Suprapubic skin (tissue), 4 donors: Measurements from ENCODE around the gene ASXL3. TPM values are rescaled to one million over a fixed set of nuclear protein-coding genes. Genes with fewer than 3 reads are reported as not detected.

Experiments used
- DNase-seq, 2 donors: peaks; one replicate each; pipeline ENCODE4 v3.0.0-alpha.2; 2019; ENCODE audit warnings: low spot score in 2 of 2
- H3K27ac ChIP-seq: fragments of 200-600 bp; sonication (generic); one replicate; pipeline ENCODE4 v1.5.1; 2019
- H3K27me3 ChIP-seq: fragments of 200-600 bp; sonication (generic); one replicate; pipeline ENCODE4 v1.5.1; 2019
- H3K36me3 ChIP-seq: fragments of 200-600 bp; sonication (generic); one replicate; pipeline ENCODE4 v1.5.1; 2019
- H3K4me1 ChIP-seq: fragments of 200-600 bp; sonication (generic); one replicate; pipeline ENCODE4 v1.5.1; 2019
- H3K4me3 ChIP-seq: fragments of 200-600 bp; sonication (generic); one replicate; pipeline ENCODE4 v1.5.1; 2019; ENCODE audit warnings: mild to moderate bottlenecking
- H3K9me3 ChIP-seq: fragments of 200-600 bp; sonication (generic); one replicate; pipeline ENCODE4 v1.5.1; 2019
- CTCF ChIP-seq, 2 donors: fragments of 200-600 bp in 1 of 2; fragments of 450-650 bp in 1 of 2; sonication (generic) in 1 of 2; IDR thresholded peaks; one replicate each; pipeline ENCODE4 v1.5.1; 2016 to 2019; ENCODE audit warnings: antibody characterized with exemption in 2 of 2, mild to moderate bottlenecking in 1 of 2, moderate library complexity in 1 of 2
- EP300 ChIP-seq: sonication (generic); formaldehyde crosslinking; IDR thresholded peaks from one replicate; pipeline ENCODE4 v1.6.1; 2017; ENCODE audit warnings: antibody characterized with exemption
- POLR2A ChIP-seq, 2 donors: fragments of 450-650 bp; IDR thresholded peaks; one replicate each; pipeline ENCODE4 v1.6.1; 2017; ENCODE audit warnings: antibody characterized with exemption in 2 of 2, mild to moderate bottlenecking in 2 of 2, moderate library complexity in 2 of 2
- POLR2AphosphoS5 ChIP-seq, 3 donors: sonication (generic); formaldehyde crosslinking; IDR thresholded peaks; one replicate each; pipeline ENCODE4 v1.6.1; 2017; ENCODE audit warnings: antibody characterized with exemption in 3 of 3
- WGBS: methylation state at CpG from one replicate; pipeline ENCODE4 v1.1.5; 2018; 5-methylcytosine and 5-hydroxymethylcytosine counted together
- total RNA-seq, 4 donors: library from RNA; depleted of rRNA; stranded (reverse); fragments of >200 nt; gene quantifications; one replicate each; pipeline ENCODE4 v1.1.0, GENCODE V29; 2016

Gene ASXL3
- total RNA-seq, 4 donors from 2014 or later: 0.10 to 2.0 (median 0.70) TPM

DNA sequence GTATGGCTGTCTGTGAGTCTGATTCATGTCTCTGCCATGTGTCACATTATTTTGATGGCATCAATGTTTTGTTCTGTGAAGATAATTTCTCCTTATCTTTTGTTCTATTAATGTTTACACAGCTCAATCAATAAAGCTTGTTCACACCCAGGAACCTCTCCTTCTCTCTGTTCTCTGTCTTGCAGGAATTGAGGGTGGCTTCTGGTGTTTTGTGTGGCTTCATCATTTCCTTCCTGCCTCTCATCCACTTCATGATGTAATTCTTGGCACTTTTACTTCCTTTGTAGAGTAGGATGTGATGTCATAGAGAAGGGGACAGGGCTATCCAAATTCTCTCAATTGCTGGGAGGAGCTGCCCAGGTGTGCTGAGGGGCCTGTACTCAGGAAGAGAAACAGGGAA, 27.2 kb downstream of the ASXL3 start:
- no peak for TF ChIP-seq EP300
- no peak for TF ChIP-seq CTCF (IDR thresholded peaks at IDR 0.05)
- no peak for TF ChIP-seq POLR2AphosphoS5 (IDR thresholded peaks at IDR 0.05)
- TF ChIP-seq POLR2A (IDR thresholded peaks at IDR 0.05): no peak
- no peaks in the 10 kb centered on the region for H3K4me1 ChIP-seq
- no peaks in the 10 kb centered on the region for H3K9me3 ChIP-seq
- no peak overlapping the region for H3K27ac ChIP-seq
- no peak for DNase-seq
- no peaks in the 10 kb centered on the region for H3K36me3 ChIP-seq
- H3K4me3 ChIP-seq: no peak overlapping the region
- no peaks in the 10 kb centered on the region for H3K27me3 ChIP-seq

DNA sequence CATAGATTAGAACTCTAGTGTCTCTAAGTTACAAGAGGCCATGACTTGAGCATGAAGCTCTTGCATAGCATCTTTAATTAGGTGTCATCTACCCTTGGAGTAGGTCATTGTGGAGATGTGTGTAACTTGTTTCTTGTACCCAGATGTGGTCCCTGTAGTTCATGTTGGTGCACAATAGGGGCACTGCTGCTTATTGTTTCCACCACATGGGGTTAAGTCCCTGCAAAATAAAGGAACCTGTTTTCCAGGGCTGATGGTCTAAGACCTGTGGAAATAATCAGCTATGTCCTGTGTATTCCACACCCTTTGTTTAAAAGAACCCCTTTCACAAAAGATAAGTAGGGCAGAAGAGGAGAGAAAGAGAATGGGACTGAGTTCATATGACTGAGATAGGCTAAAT, 28.6 kb downstream of the ASXL3 start:
- H3K36me3 ChIP-seq: no peaks in the 10 kb centered on the region
- H3K27ac ChIP-seq: no peak overlapping the region
- H3K9me3 ChIP-seq: no peaks in the 10 kb centered on the region
- H3K4me1 ChIP-seq: no peaks in the 10 kb centered on the region
- no peak for DNase-seq
- no peak overlapping the region for H3K4me3 ChIP-seq
- TF ChIP-seq POLR2A (IDR thresholded peaks at IDR 0.05) (no peak), CTCF (IDR thresholded peaks at IDR 0.05) (no peak), EP300 (no peak), POLR2AphosphoS5 (IDR thresholded peaks at IDR 0.05) (no peak)
- H3K27me3 ChIP-seq: no peaks in the 10 kb centered on the region

- no peaks in the 10 kb centered on the region for H3K27me3 ChIP-seq
- H3K4me1 ChIP-seq: no peaks in the 10 kb centered on the region
- no peaks in the 10 kb centered on the region for H3K36me3 ChIP-seq
- WGBS: 73% methylated on average over 3 of the region's 3 CpGs
- DNase-seq: no peak
- H3K9me3 ChIP-seq: no peaks in the 10 kb centered on the region
- no peak for TF ChIP-seq EP300
- no peak for TF ChIP-seq POLR2AphosphoS5 (IDR thresholded peaks at IDR 0.05)
- no peak for TF ChIP-seq POLR2A (IDR thresholded peaks at IDR 0.05)
- no peak for TF ChIP-seq CTCF (IDR thresholded peaks at IDR 0.05)
- no peak overlapping the region for H3K27ac ChIP-seq
- no peak overlapping the region for H3K4me3 ChIP-seq
Measured at GRCh38 chr18:33611525-33612135, 33.6 kb downstream of the ASXL3 start.

GRCh38 chr18:33612632-33613031, 34.6 kb downstream of the ASXL3 start:
- DNase-seq: no peak

GRCh38 chr18:33616556-33616955, 38.5 kb downstream of the ASXL3 start:
- Histone ChIP-seq H3K9me3 (no peaks in the 10 kb centered on the region), H3K4me3 (no peak overlapping the region), H3K27ac (no peak overlapping the region), H3K4me1 (no peaks in the 10 kb centered on the region), H3K27me3 (no peaks in the 10 kb centered on the region), H3K36me3 (no peaks in the 10 kb centered on the region)
- WGBS: 73% methylated on average over 3 of the region's 3 CpGs
- TF ChIP-seq CTCF (IDR thresholded peaks at IDR 0.05): no peak
- no peak for TF ChIP-seq EP300
- TF ChIP-seq POLR2A (IDR thresholded peaks at IDR 0.05): no peak
- no peak for TF ChIP-seq POLR2AphosphoS5 (IDR thresholded peaks at IDR 0.05)
- DNase-seq: no peak

More at GRCh38 chr18:33612632-33613031, 34.6 kb downstream of the ASXL3 start:
- Histone ChIP-seq H3K27me3 (no peaks in the 10 kb centered on the region), H3K9me3 (no peaks in the 10 kb centered on the region), H3K36me3 (no peaks in the 10 kb centered on the region), H3K4me3 (no peak overlapping the region), H3K4me1 (no peaks in the 10 kb centered on the region), H3K27ac (no peak overlapping the region)
- TF ChIP-seq POLR2A (IDR thresholded peaks at IDR 0.05): no peak
- no peak for TF ChIP-seq CTCF (IDR thresholded peaks at IDR 0.05)
- TF ChIP-seq EP300: no peak
- no peak for TF ChIP-seq POLR2AphosphoS5 (IDR thresholded peaks at IDR 0.05)
- WGBS: 52% methylated on average over 3 of the region's 3 CpGs
